Measurements from ENCODE around the gene ATG7.

The ATG7 gene

DNA sequence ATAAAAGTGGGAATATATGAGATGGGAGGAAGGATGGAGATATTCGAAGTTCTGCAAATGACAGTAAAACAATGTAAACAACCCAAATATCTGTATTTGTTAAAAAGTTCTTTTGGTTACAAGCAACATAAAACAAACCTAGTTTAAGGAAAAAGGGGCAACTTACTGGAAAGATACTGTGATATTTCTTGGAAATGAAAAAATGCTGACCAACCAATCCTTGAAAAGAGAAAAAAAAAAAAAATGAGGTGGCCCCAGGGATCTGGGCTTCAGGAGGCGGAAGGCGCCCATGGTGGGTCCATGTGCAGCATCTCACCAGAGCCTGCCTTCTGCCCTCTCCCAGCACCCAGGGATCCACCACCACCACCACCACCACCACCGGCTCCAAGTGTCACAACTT, 312.4 kb downstream of the ATG7 start:
- Histone ChIP-seq H3K27me3 (ENCODE audit: insufficient read depth, insufficient read length) (no peaks in the 10 kb centered on the region), H3K9ac (ENCODE audit: insufficient read length, low read depth) (no peak overlapping the region), H3K36me3 (ENCODE audit: insufficient read depth, insufficient read length, low read length) (peaks cover 38% of the 10 kb centered on the region), H3K9me3 (ENCODE audit: insufficient read depth, low read length) (no peaks in the 10 kb centered on the region), H3K4me3 (ENCODE audit: insufficient read length, low read depth) (no peak overlapping the region), H3K4me1 (ENCODE audit: insufficient read depth, insufficient read length) (peaks cover 2% of the 10 kb centered on the region)
- DNase-seq (ENCODE audit: low read depth, low spot score) = no peak
- TF ChIP-seq ZNF274 (IDR thresholded peaks at IDR 0.05; ENCODE audit: low read depth, low read length) = no peak
- no peak for TF ChIP-seq YY1 (IDR thresholded peaks at IDR 0.05; ENCODE audit: insufficient read depth, insufficient read length)
- TF ChIP-seq SUZ12 (IDR thresholded peaks at IDR 0.05; ENCODE audit: extremely low read depth, insufficient read depth, insufficient read length) = no peak

DNA sequence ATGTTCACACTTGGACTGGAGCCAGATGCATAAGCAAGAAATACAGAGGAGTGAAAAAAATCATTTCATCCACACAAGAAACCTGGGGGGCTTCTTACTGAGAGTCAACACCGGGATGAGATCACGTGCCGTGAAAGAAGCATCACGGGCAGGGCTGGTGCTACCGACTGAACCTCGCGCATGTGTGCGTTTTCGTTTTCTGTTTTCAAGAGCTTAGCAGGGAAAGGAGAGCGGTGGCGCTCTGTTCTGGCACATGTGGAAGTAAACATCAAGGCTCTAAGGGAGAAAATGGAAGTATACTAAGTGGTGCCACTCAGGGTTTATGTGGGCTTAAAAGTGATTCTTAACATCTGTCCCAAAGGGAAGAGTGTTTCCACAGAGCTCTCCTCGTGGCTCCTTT, 315.6 kb downstream of the ATG7 start:
- peaks cover 13% of the 10 kb centered on the region for H3K4me1 ChIP-seq (ENCODE audit: insufficient read depth, insufficient read length)
- peaks cover 42% of the 10 kb centered on the region for H3K36me3 ChIP-seq (ENCODE audit: insufficient read depth, insufficient read length, low read length)
- H3K9me3 ChIP-seq (ENCODE audit: insufficient read depth, low read length) = no peaks in the 10 kb centered on the region
- H3K9ac ChIP-seq (ENCODE audit: insufficient read length, low read depth) = no peak overlapping the region
- TF ChIP-seq SUZ12 (IDR thresholded peaks at IDR 0.05; ENCODE audit: extremely low read depth, insufficient read depth, insufficient read length) (no peak), YY1 (IDR thresholded peaks at IDR 0.05; ENCODE audit: insufficient read depth, insufficient read length) (no peak), ZNF274 (IDR thresholded peaks at IDR 0.05; ENCODE audit: low read depth, low read length) (no peak)
- H3K27me3 ChIP-seq (ENCODE audit: insufficient read depth, insufficient read length) = no peaks in the 10 kb centered on the region
- no peak overlapping the region for H3K4me3 ChIP-seq (ENCODE audit: insufficient read length, low read depth)
- no peak for DNase-seq (ENCODE audit: low read depth, low spot score)

DNA sequence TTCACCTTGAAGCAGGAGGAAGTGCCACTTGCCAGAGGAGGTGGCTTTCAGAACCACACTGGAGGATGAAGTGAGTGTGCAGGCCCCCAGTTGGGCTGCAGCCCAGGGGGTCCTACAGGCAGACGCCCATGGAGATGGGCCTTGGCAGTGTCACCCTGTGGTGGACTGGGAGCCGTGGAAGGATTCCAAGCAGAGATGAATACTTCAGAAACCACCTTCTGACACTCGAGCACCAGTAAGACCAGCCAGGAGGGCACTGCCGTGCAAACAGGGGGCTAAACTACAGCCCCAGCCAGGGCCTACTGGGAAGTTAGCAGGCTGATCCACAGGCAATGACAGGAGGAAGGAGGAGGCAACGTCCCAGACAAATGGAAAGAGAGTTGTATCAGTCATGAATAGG, 316.1 kb downstream of the ATG7 start:
- H3K36me3 ChIP-seq (ENCODE audit: insufficient read depth, insufficient read length, low read length) = peaks cover 42% of the 10 kb centered on the region
- H3K4me1 ChIP-seq (ENCODE audit: insufficient read depth, insufficient read length) = peaks cover 13% of the 10 kb centered on the region
- no peak overlapping the region for H3K9ac ChIP-seq (ENCODE audit: insufficient read length, low read depth)
- TF ChIP-seq SUZ12 (IDR thresholded peaks at IDR 0.05; ENCODE audit: extremely low read depth, insufficient read depth, insufficient read length) = no peak
- no peak for TF ChIP-seq YY1 (IDR thresholded peaks at IDR 0.05; ENCODE audit: insufficient read depth, insufficient read length)
- no peak for TF ChIP-seq ZNF274 (IDR thresholded peaks at IDR 0.05; ENCODE audit: low read depth, low read length)
- H3K27me3 ChIP-seq (ENCODE audit: insufficient read depth, insufficient read length) = no peaks in the 10 kb centered on the region
- no peaks in the 10 kb centered on the region for H3K9me3 ChIP-seq (ENCODE audit: insufficient read depth, low read length)
- no peak for DNase-seq (ENCODE audit: low read depth, low spot score)
- H3K4me3 ChIP-seq (ENCODE audit: insufficient read length, low read depth) = no peak overlapping the region

DNA sequence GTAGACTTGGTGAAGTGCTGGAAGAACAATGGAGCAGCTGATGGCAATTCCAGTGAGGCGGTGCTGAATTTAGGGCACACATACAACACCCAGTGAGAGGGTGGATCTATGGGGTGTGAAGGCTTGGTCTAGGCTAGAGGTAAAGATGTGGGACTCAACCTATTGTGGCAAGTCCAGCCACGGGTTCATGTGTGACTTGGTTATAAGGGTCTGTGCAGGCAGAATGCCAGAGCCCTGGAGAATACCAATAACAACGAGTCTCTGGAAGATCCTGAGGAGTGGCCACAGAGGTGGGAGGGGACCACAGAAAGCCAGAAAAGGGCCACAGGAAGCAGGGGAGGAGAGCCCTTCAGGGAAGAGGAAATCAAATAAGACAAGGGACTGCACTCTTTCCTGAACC, 316.6 kb downstream of the ATG7 start:
- Histone ChIP-seq H3K9me3 (ENCODE audit: insufficient read depth, low read length) (no peaks in the 10 kb centered on the region), H3K9ac (ENCODE audit: insufficient read length, low read depth) (no peak overlapping the region), H3K36me3 (ENCODE audit: insufficient read depth, insufficient read length, low read length) (peaks cover 42% of the 10 kb centered on the region), H3K27me3 (ENCODE audit: insufficient read depth, insufficient read length) (no peaks in the 10 kb centered on the region), H3K4me1 (ENCODE audit: insufficient read depth, insufficient read length) (peaks cover 18% of the 10 kb centered on the region), H3K4me3 (ENCODE audit: insufficient read length, low read depth) (no peak overlapping the region)
- no peak for TF ChIP-seq YY1 (IDR thresholded peaks at IDR 0.05; ENCODE audit: insufficient read depth, insufficient read length)
- TF ChIP-seq SUZ12 (IDR thresholded peaks at IDR 0.05; ENCODE audit: extremely low read depth, insufficient read depth, insufficient read length) = no peak
- no peak for TF ChIP-seq ZNF274 (IDR thresholded peaks at IDR 0.05; ENCODE audit: low read depth, low read length)
- no peak for DNase-seq (ENCODE audit: low read depth, low spot score)

DNA sequence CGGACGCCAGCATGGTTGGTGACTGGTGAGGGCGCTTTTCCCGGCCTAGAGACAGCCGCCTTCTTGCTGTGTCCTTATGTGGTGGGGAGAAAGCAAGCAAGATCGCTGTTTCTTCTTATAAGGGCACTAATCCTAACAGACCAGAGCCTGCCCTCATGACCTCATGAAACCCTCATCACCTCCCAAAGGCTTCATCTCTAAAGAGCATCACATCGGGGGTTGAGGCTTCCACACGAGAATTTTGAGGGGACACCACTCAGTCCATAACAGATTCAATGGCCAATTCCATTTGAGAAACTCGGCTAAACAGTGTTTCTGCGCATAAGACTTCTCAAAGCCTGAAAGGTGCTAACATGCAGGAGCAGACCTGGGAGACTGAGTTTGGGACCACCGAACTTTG, 317.5 kb downstream of the ATG7 start:
- no peak for DNase-seq (ENCODE audit: low read depth, low spot score)
- peaks cover 47% of the 10 kb centered on the region for H3K36me3 ChIP-seq (ENCODE audit: insufficient read depth, insufficient read length, low read length)

DNA sequence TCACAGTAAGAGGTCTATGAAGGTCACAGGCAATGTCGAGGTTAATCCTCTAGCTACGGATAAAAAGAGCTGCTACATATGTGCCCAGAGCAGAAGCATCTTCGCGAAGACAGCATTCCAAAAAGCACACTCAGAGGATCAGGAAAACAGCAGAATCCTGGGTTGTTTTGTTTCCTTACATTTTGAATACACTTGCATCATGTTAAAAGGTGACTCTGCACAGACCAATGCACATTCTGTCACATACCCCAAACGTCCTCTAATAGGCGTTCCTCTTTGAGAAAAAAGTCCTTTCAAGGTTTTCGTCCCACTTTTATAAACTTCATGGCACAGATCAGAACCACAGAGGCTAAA, 318.8 kb downstream of the ATG7 start:
- peaks cover 43% of the 10 kb centered on the region for H3K36me3 ChIP-seq (ENCODE audit: insufficient read depth, insufficient read length, low read length)
- peaks cover 18% of the 10 kb centered on the region for H3K4me1 ChIP-seq (ENCODE audit: insufficient read depth, insufficient read length)
- DNase-seq (ENCODE audit: low read depth, low spot score) = no peak
- peak overlapping the region; percentile 11 for H3K9ac ChIP-seq (ENCODE audit: insufficient read length, low read depth)
- H3K9me3 ChIP-seq (ENCODE audit: insufficient read depth, low read length) = no peaks in the 10 kb centered on the region
- TF ChIP-seq SUZ12 (IDR thresholded peaks at IDR 0.05; ENCODE audit: extremely low read depth, insufficient read depth, insufficient read length) = no peak
- TF ChIP-seq YY1 (IDR thresholded peaks at IDR 0.05; ENCODE audit: insufficient read depth, insufficient read length) = no peak
- no peak for TF ChIP-seq ZNF274 (IDR thresholded peaks at IDR 0.05; ENCODE audit: low read depth, low read length)
- no peak overlapping the region for H3K4me3 ChIP-seq (ENCODE audit: insufficient read length, low read depth)
- no peaks in the 10 kb centered on the region for H3K27me3 ChIP-seq (ENCODE audit: insufficient read depth, insufficient read length)

More for the DNA sequence above, 317.5 kb downstream of the ATG7 start:
- Histone ChIP-seq H3K9ac (ENCODE audit: insufficient read length, low read depth) (no peak overlapping the region), H3K27me3 (ENCODE audit: insufficient read depth, insufficient read length) (no peaks in the 10 kb centered on the region), H3K4me3 (ENCODE audit: insufficient read length, low read depth) (no peak overlapping the region), H3K4me1 (ENCODE audit: insufficient read depth, insufficient read length) (peaks cover 18% of the 10 kb centered on the region), H3K9me3 (ENCODE audit: insufficient read depth, low read length) (no peaks in the 10 kb centered on the region)
- TF ChIP-seq ZNF274 (IDR thresholded peaks at IDR 0.05; ENCODE audit: low read depth, low read length) = no peak
- TF ChIP-seq SUZ12 (IDR thresholded peaks at IDR 0.05; ENCODE audit: extremely low read depth, insufficient read depth, insufficient read length) = no peak
- no peak for TF ChIP-seq YY1 (IDR thresholded peaks at IDR 0.05; ENCODE audit: insufficient read depth, insufficient read length)

DNA sequence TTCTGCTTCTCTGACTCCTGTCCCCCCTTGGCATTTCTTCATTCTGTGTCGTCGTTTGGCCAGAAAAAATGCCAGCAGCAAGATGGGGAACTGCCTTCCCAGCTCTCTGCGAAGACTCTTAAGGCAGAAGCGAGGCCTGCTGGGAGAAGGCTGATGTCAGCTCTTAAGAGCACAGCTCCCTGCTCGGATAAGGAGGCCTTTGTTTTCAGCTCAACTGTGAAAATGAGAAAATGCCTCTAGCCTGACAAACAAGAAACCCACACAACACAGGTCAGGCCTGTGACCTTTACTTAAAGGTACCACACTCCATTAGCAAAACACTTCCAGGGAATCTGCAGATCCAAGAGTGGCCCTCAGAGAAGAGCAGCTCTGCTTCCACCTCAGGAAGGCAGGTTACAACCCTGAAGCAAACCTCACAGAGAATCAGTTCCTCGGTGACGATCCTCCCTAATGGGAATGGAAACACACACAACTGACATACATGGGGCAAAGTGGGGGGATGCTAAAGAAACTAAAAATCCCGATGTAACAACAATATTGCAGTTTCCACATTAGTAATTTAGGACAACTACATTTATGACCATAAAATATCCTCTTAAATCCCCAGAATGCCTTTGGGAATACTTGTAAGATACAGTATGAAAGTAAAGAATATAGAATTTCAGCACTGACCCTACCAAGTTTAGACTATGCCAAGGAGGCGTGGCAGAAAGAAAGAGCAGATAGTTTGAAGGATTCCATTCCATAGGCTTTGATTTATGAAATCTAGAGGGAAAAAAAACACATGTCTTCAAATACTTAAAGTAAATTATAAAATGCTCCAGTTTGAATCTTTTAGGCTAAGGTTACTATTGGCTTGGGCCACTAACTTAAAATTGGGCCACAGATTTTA, 319.4 kb downstream of the ATG7 start:
- Histone ChIP-seq H3K36me3 (ENCODE audit: insufficient read depth, insufficient read length, low read length) (peaks cover 44% of the 10 kb centered on the region), H3K9ac (ENCODE audit: insufficient read length, low read depth) (peak overlapping the region; percentile 52), H3K4me1 (ENCODE audit: insufficient read depth, insufficient read length) (peaks cover 18% of the 10 kb centered on the region), H3K27me3 (ENCODE audit: insufficient read depth, insufficient read length) (no peaks in the 10 kb centered on the region), H3K4me3 (ENCODE audit: insufficient read length, low read depth) (no peak overlapping the region), H3K9me3 (ENCODE audit: insufficient read depth, low read length) (peaks cover 3% of the 10 kb centered on the region; the same call in 1 of the 2 replicates)
- DNase-seq (ENCODE audit: low read depth, low spot score) = peak; percentile 87
- no peak for TF ChIP-seq SUZ12 (IDR thresholded peaks at IDR 0.05; ENCODE audit: extremely low read depth, insufficient read depth, insufficient read length)
- TF ChIP-seq ZNF274 (IDR thresholded peaks at IDR 0.05; ENCODE audit: low read depth, low read length) = no peak
- no peak for TF ChIP-seq YY1 (IDR thresholded peaks at IDR 0.05; ENCODE audit: insufficient read depth, insufficient read length)
